Neutrophil (primary cell): ENCODE data around the gene SAMD14.

ENCODE experiments used
- H3K27ac ChIP-seq: fragments of 200-600 bp; sonication (generic); 2 replicates; pipeline ENCODE4 v1.5.1; 2016; ENCODE audit warnings: mild to moderate bottlenecking, moderate library complexity
- H3K27me3 ChIP-seq: fragments of 200-600 bp; sonication (generic); 2 replicates; pipeline ENCODE4 v1.6.0; 2016; ENCODE audit warnings: mild to moderate bottlenecking
- H3K36me3 ChIP-seq: fragments of 200-600 bp; sonication (generic); 2 replicates; pipeline ENCODE4 v1.5.1; 2017
- H3K4me1 ChIP-seq, 2 experiments: fragments of 200-600 bp in 1 of 2; sonication (generic) in 1 of 2; 1 replicate in 1 of 2; 2 replicates in 1 of 2; pipeline versions ENCODE4 v1.5.1 to v1.6.1; 2013 to 2016; ENCODE audit warnings: low read depth in 1 of 2, low read length in 1 of 2, mild to moderate bottlenecking in 1 of 2, moderate library complexity in 1 of 2; ENCODE audit not compliant: control insufficient read depth in 1 of 2, insufficient read depth in 1 of 2
- H3K4me3 ChIP-seq, 2 experiments: fragments of 200-600 bp in 1 of 2; sonication (generic) in 1 of 2; 1 replicate in 1 of 2; 2 replicates in 1 of 2; pipeline ENCODE4 v1.5.1; 2013 to 2016; ENCODE audit warnings: low read depth in 1 of 2, low read length in 1 of 2, mild to moderate bottlenecking in 1 of 2, moderate library complexity in 1 of 2
- H3K9me3 ChIP-seq: fragments of 200-600 bp; sonication (generic); 2 replicates; pipeline ENCODE4 v1.5.1; 2016
- TF ChIP-seq, protein P1 (sequence below): fragments of 200-600 bp; sonication (generic); IDR thresholded peaks from 2 replicates; pipeline ENCODE4 v1.5.1; 2016; ENCODE audit warnings: antibody characterized with exemption

SAMD14 gene

DNA sequence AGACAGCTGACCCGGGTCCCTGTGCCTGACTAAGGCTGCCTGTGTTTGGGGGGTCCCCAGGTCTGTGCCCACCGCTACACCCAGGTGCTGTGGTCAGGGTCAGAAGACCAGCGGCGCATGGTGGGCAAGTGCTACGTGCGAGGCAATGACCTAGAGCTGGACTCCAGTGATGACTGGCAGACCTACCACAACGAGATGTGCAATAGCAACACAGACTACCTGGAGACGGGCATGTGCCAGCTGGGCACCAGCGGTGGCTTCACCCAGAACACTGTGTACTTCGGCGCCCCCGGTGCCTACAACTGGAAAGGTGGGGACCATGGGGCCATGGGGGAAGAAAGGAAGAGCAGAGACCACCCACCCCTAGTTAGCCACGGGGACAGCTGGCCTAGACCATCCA, 62.0 kb downstream of the SAMD14 start:
- Histone ChIP-seq H3K36me3 (no peaks in the 10 kb centered on the region), H3K9me3 (no peaks in the 10 kb centered on the region), H3K27me3 (peaks cover 31% of the 10 kb centered on the region), H3K4me1 (no peaks in the 10 kb centered on the region), H3K4me3 (no peak overlapping the region), H3K27ac (no peak overlapping the region)
- TF ChIP-seq, protein P1, sequence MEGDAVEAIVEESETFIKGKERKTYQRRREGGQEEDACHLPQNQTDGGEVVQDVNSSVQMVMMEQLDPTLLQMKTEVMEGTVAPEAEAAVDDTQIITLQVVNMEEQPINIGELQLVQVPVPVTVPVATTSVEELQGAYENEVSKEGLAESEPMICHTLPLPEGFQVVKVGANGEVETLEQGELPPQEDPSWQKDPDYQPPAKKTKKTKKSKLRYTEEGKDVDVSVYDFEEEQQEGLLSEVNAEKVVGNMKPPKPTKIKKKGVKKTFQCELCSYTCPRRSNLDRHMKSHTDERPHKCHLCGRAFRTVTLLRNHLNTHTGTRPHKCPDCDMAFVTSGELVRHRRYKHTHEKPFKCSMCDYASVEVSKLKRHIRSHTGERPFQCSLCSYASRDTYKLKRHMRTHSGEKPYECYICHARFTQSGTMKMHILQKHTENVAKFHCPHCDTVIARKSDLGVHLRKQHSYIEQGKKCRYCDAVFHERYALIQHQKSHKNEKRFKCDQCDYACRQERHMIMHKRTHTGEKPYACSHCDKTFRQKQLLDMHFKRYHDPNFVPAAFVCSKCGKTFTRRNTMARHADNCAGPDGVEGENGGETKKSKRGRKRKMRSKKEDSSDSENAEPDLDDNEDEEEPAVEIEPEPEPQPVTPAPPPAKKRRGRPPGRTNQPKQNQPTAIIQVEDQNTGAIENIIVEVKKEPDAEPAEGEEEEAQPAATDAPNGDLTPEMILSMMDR: no peak

DNA sequence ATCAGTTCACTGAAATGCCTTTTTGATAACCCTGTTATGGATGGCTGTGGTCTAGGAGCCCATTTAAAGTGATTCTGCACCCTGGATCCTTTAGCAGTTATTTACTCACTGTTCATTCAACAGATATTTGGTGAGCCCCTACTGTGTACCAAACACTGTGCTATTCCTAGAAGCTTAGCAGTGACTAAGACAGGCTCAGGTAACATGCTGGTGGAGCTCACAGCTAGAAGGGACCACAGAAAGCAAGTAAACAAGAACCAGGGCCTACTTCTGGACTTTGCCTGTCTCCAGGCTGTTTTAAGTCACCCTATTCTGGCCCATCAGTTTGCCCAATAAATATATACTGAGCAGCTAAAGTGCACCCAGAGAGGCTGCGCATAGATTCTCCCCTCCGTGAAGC, 63.0 kb downstream of the SAMD14 start:
- H3K27ac ChIP-seq: no peak overlapping the region
- H3K4me3 ChIP-seq: no peak overlapping the region
- no peaks in the 10 kb centered on the region for H3K4me1 ChIP-seq
- H3K27me3 ChIP-seq: peaks cover 38% of the 10 kb centered on the region
- H3K36me3 ChIP-seq: no peaks in the 10 kb centered on the region
- TF ChIP-seq, protein P1: no peak
- H3K9me3 ChIP-seq: no peaks in the 10 kb centered on the region

DNA sequence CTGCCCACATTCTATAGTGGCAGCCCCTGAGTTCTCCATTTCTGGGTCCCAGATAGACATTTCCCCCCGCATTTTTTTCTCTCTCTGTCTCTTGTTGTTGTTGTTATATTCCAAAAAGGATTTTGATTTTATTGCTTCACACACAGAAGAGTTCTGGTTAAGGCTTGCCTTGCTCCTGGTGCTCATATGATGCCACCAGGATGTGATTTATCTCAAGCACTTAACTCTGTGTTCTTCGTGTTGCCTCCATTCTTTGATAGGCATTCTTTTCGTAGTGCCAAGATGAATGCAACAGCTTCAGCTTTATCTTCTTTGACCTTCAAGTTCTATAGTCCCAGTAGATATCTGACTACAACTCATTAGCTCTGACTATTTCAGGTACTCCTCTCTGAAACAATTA, 64.9 kb downstream of the SAMD14 start:
- Histone ChIP-seq H3K27ac (no peak overlapping the region), H3K4me1 (no peaks in the 10 kb centered on the region), H3K9me3 (no peaks in the 10 kb centered on the region), H3K27me3 (peaks cover 42% of the 10 kb centered on the region), H3K4me3 (no peak overlapping the region), H3K36me3 (no peaks in the 10 kb centered on the region)
- TF ChIP-seq, protein P1: no peak

DNA sequence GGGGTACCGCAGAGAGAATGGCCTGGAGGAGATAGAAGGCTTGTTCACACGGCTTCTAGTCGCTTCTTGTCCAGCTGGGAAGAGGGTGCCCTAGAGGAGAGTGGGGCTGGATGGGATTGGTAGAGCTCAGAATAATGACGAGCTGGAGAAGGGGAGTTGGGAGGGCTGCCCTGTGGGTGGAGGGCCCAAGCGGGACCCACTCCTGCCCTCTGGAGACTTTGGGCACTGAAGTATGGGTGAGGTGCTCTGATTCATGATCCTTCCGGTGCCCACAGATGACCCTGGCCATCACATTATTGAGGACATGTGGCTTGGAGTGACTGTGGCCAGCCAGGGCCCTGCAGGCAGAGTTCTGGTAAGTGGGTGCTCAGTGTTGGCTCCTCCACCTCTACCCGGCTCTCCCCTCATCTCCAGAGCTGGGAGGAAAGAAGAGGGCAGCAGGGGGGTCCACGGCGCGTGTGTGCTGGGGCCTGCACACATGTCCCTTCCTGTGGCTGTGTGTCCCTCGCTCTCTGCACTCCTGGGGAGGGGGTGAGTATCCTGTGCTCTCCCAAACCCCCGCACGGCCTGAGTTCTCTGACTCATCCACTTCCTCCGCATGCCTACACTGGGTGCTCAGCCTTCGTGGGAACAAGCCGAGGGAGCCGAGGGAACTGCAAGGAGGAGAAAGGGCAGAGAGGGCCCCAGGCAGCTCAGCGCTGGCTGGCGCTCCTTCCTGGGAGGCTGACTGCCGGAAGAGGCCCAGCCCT, 65.5 kb downstream of the SAMD14 start:
- Histone ChIP-seq H3K36me3 (no peaks in the 10 kb centered on the region), H3K4me1 (no peaks in the 10 kb centered on the region)

DNA sequence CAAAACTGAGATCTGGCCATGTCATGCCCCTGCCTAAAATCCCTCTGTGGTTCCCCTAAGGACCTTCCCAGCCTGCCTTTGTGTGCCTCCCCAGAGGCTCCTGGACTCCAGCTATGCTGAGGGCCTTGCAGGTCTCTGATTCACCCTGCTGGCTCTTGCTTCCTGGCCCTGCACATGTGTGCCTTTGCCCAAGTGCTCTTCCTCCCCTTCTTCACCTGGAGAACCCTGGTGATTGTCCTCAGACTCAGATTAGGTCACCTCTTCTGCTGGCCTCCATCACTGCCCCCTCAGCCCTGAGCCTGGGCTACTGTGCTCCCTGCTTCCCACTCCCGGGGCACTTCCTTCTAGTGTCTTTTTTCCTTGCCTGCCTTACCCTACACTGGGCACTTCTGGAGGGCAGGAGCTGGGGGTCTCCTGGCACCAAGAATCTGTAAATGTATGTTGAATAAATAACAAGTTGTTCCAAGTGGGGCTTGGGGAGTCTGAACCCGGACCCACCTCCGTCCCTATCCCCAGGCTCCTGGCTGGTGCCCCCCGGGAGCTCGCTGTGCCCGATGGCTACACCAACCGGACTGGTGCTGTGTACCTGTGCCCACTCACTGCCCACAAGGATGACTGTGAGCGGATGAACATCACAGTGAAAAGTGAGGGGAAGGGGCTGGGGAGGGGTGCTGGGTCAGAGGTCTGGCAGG, 66.3 kb downstream of the SAMD14 start:
- Histone ChIP-seq H3K36me3 (no peaks in the 10 kb centered on the region), H3K27me3 (peaks cover 50% of the 10 kb centered on the region), H3K27ac (no peak overlapping the region), H3K4me1 (no peaks in the 10 kb centered on the region), H3K4me3 (no peak overlapping the region), H3K9me3 (no peaks in the 10 kb centered on the region)
- TF ChIP-seq, protein P1: no peak

More for the DNA sequence above, 65.5 kb downstream of the SAMD14 start:
- TF ChIP-seq, protein P1: no peak
- Histone ChIP-seq H3K27ac (no peak overlapping the region), H3K9me3 (no peaks in the 10 kb centered on the region), H3K27me3 (peaks cover 44% of the 10 kb centered on the region), H3K4me3 (no peak overlapping the region)
